Measurements from ENCODE around the gene TAS1R3.

DNA sequence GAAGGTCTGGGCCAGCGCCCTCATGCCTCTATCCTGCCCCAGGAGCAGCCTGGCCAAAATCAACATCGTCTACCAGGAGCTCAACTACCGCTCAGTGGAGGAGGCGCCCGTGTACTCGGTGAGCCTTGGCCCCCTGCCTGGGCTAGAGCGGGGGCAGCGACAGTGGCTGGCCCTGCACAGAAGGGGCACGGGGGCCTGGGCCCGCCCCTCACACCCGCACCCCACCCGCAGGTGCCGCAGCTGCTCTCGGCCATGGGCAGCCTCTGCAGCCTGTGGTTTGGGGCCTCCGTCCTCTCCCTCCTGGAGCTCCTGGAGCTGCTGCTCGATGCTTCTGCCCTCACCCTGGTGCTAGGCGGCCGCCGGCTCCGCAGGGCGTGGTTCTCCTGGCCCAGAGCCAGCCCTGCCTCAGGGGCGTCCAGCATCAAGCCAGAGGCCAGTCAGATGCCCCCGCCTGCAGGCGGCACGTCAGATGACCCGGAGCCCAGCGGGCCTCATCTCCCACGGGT is 40.0 kb upstream of the TAS1R3 start:
- TF ChIP-seq CTCF (IDR thresholded peaks at IDR 0.05) (no peak), POLR2A (IDR thresholded peaks at IDR 0.05) (no peak)
